Tibial artery (tissue), 4 donors: ENCODE data around the gene ANKRD65.
A peak's percentile ranks its signal among the peaks of the same experiment; 100 is the strongest.
"Not testable (repeated sequence)": the region's sequence is repeated elsewhere in the genome, so short reads cannot be mapped to it uniquely, and the experiment has no call there.

Experiments
- DNase-seq, 2 donors: peaks; one replicate each; pipeline ENCODE4 v3.0.0-alpha.2; 2019
- H3K27ac ChIP-seq, 2 donors: fragments of 200-600 bp; sonication (generic) in 1 of 2; 1 replicate in 1 of 2; 2 replicates in 1 of 2; pipeline ENCODE4 v1.5.1; 2018 to 2019; ENCODE audit warnings: mild to moderate bottlenecking in 1 of 2
- H3K27me3 ChIP-seq, 2 donors: fragments of 200-600 bp; sonication (generic) in 1 of 2; one replicate each; pipeline versions ENCODE4 v1.5.1 to v1.6.0; 2016 to 2019
- H3K36me3 ChIP-seq, 3 donors: fragments of 200-600 bp; sonication (generic) in 2 of 3; one replicate each; pipeline ENCODE4 v1.5.1; 2016 to 2019; ENCODE audit warnings: mild to moderate bottlenecking in 2 of 3
- H3K4me1 ChIP-seq, 4 donors: fragments of 200-600 bp; sonication (generic) in 2 of 4; 1 replicate in 3 of 4; 2 replicates in 1 of 4; pipeline ENCODE4 v1.5.1; 2016 to 2019
- H3K4me3 ChIP-seq, 2 donors: fragments of 200-600 bp; sonication (generic) in 1 of 2; 1 replicate in 1 of 2; 2 replicates in 1 of 2; pipeline ENCODE4 v1.5.1; 2018 to 2019; ENCODE audit warnings: mild to moderate bottlenecking in 2 of 2
- H3K9me3 ChIP-seq, 3 donors: fragments of 200-600 bp; sonication (generic) in 1 of 3; one replicate each; pipeline ENCODE4 v1.5.1; 2016 to 2019
- CTCF ChIP-seq, 2 experiments: fragments of 200-600 bp in 1 of 2; fragments of 450-650 bp in 1 of 2; IDR thresholded peaks; one replicate each; pipeline ENCODE4 v1.5.1; 2017 to 2019; ENCODE audit warnings: antibody characterized with exemption in 2 of 2, mild to moderate bottlenecking in 1 of 2, moderate library complexity in 1 of 2
- intact Hi-C: fragments of 100-400 bp; cut with DNase I; formaldehyde crosslinking; loops from one replicate; pipeline ENCODE4 v1.15.0; 2023; ENCODE audit warnings: low total_unique reads

Gene ANKRD65

GRCh38 chr1:1451696-1452364, 30.8 kb upstream of the ANKRD65 start:
- intact Hi-C loops = no loop called here
- H3K4me1 ChIP-seq = no peaks in the 10 kb centered on the region
- H3K27ac ChIP-seq = no peak overlapping the region
- no peaks in the 10 kb centered on the region for H3K36me3 ChIP-seq
- peaks cover 0 to 2% of the 10 kb centered on the region in 2 donors for H3K27me3 ChIP-seq
- DNase-seq = no peak
- no peak overlapping the region for H3K4me3 ChIP-seq
- no peaks in the 10 kb centered on the region for H3K9me3 ChIP-seq
- TF ChIP-seq CTCF (IDR thresholded peaks at IDR 0.05) = no peak

GRCh38 chr1:1450616-1451015, 29.5 kb upstream of the ANKRD65 start:
- H3K9me3 ChIP-seq, H3K4me3 ChIP-seq, H3K4me1 ChIP-seq, H3K27me3 ChIP-seq, H3K36me3 ChIP-seq, DNase-seq, H3K27ac ChIP-seq, intact Hi-C loops: not testable (repeated sequence)

GRCh38 chr1:1449099-1449739, 28.1 kb upstream of the ANKRD65 start, which contains the start of gene ATAD3C:
Gene ATAD3C, plus strand, starts transcription at chr1:1449689. Its CDS starts 995 bp downstream, at chr1:1450684.
- DNase-seq = no peak
- intact Hi-C loops = no loop called here
- Histone ChIP-seq H3K9me3 (no peaks in the 10 kb centered on the region), H3K27me3 (peaks cover 0 to 2% of the 10 kb centered on the region in 2 donors), H3K27ac (no peak within 1 kb of the TSS), H3K4me3 (no peak within 1 kb of the TSS), H3K4me1 (no peaks in the 10 kb centered on the region), H3K36me3 (no peaks in the 10 kb centered on the region)
- no peak for TF ChIP-seq CTCF (IDR thresholded peaks at IDR 0.05)

GRCh38 chr1:1446631-1447030, 25.6 kb upstream of the ANKRD65 start:
- H3K36me3 ChIP-seq, H3K9me3 ChIP-seq, H3K4me1 ChIP-seq, H3K27ac ChIP-seq, intact Hi-C loops, H3K27me3 ChIP-seq, H3K4me3 ChIP-seq, DNase-seq: not testable (repeated sequence)

GRCh38 chr1:1442069-1442770, 21.1 kb upstream of the ANKRD65 start:
- Histone ChIP-seq H3K27ac (no peak overlapping the region), H3K27me3 (peaks cover 0 to 21% of the 10 kb centered on the region in 2 donors), H3K9me3 (no peaks in the 10 kb centered on the region), H3K4me3 (no peak overlapping the region), H3K4me1 (peaks cover 0 to 31% (median 3%) of the 10 kb centered on the region in 4 donors), H3K36me3 (peaks cover 0 to 14% (median 0%) of the 10 kb centered on the region in 3 donors)
- TF ChIP-seq CTCF (IDR thresholded peaks at IDR 0.05) = no peak
- DNase-seq = peak in 1 of 2 donors; percentile 59
- intact Hi-C loops = loop anchor here (5.0 kb wide), 1 partner anchor 40 kb away; no protein-coding TSS in a partner anchor

- Histone ChIP-seq H3K4me1 (peaks cover 0 to 41% (median 8%) of the 10 kb centered on the region in 4 donors), H3K9me3 (no peaks in the 10 kb centered on the region), H3K27me3 (peaks cover 0 to 30% of the 10 kb centered on the region in 2 donors), H3K36me3 (peaks cover 0 to 14% (median 0%) of the 10 kb centered on the region in 3 donors), H3K4me3 (no peak overlapping the region), H3K27ac (no peak overlapping the region)
- DNase-seq = peak in 1 of 2 donors; percentile 69
- intact Hi-C loops = loop anchor here (5.0 kb wide), 1 partner anchor 39 kb away; no protein-coding TSS in a partner anchor
- TF ChIP-seq CTCF (IDR thresholded peaks at IDR 0.05) = peak; percentile 66 to 79
Measured at GRCh38 chr1:1441002-1441888, 20.2 kb upstream of the ANKRD65 start.
